GM12891 (cell line): ENCODE measurements around the gene MIA.
A peak's percentile ranks its signal among the peaks of the same experiment; 100 is the strongest.
"Not testable (repeated sequence)": the region's sequence is repeated elsewhere in the genome, so short reads cannot be mapped to it uniquely, and the experiment has no call there.

Experiments used
- DNase-seq: peaks from one replicate; pipeline ENCODE4 v3.0.0; 2011; ENCODE audit warnings: low spot score; ENCODE audit not compliant: insufficient read length
- FAIRE-seq: peaks from 2 replicates; lab custom pipeline; 2011; peaks lifted over from hg19 to GRCh38; lab: Jason Lieb, UNC
- PAX5 ChIP-seq: IDR thresholded peaks from 2 replicates; pipeline ENCODE4 v1.6.1; 2011; ENCODE audit warnings: low read length, moderate library complexity, mild to moderate bottlenecking; ENCODE audit not compliant: insufficient read depth, severe bottlenecking
- POLR2A ChIP-seq: IDR thresholded peaks from 2 replicates; pipeline ENCODE4 v1.6.1; 2011; ENCODE audit warnings: low read depth, low read length, control low read depth
- POLR2AphosphoS5 ChIP-seq: IDR thresholded peaks from 2 replicates; pipeline ENCODE4 v1.6.1; 2011; ENCODE audit warnings: low read depth, low read length, control low read depth
- POU2F2 ChIP-seq: IDR thresholded peaks from 2 replicates; pipeline ENCODE4 v1.6.1; 2011; ENCODE audit warnings: low read depth, mild to moderate bottlenecking, control low read depth, low read length, moderate library complexity
- SPI1 ChIP-seq: IDR thresholded peaks from 2 replicates; pipeline ENCODE4 v1.6.1; 2011; ENCODE audit warnings: low read depth, low read length, control low read depth
- TAF1 ChIP-seq: IDR thresholded peaks from 2 replicates; pipeline ENCODE4 v1.6.1; 2011; ENCODE audit warnings: low read depth, low read length, control low read depth

The MIA gene

GRCh38 chr19:40762754-40763470 is 12.4 kb upstream of the MIA start:
- no peak for FAIRE-seq
- TF ChIP-seq PAX5 (no peak), SPI1 (no peak)

GRCh38 chr19:40763526-40763925 is 11.8 kb upstream of the MIA start:
- DNase-seq, result no peak
- FAIRE-seq, result no peak
- no peak for TF ChIP-seq TAF1
- no peak for TF ChIP-seq POU2F2
- TF ChIP-seq POLR2A, result no peak
- TF ChIP-seq POLR2AphosphoS5, result no peak
- no peak for TF ChIP-seq SPI1
- TF ChIP-seq PAX5, result no peak

More at GRCh38 chr19:40762754-40763470, 12.4 kb upstream of the MIA start:
- DNase-seq, result no peak

- FAIRE-seq (no peak), DNase-seq (no peak)
- no peak for TF ChIP-seq SPI1
- TF ChIP-seq PAX5, result no peak
- TF ChIP-seq TAF1, result no peak
- TF ChIP-seq POU2F2, result no peak
Measured at GRCh38 chr19:40763963-40764362, 11.4 kb upstream of the MIA start.

- not testable (repeated sequence) for DNase-seq, FAIRE-seq
Measured at GRCh38 chr19:40766385-40766784, 8.9 kb upstream of the MIA start.

GRCh38 chr19:40768869-40769268 is 6.5 kb upstream of the MIA start:
- TF ChIP-seq POU2F2, result no peak
- TF ChIP-seq SPI1, result no peak
- no peak for TF ChIP-seq TAF1
- TF ChIP-seq POLR2AphosphoS5, result no peak
- no peak for TF ChIP-seq PAX5
- DNase-seq (no peak), FAIRE-seq (no peak)

GRCh38 chr19:40771101-40771862 is 4.0 kb upstream of the MIA start:
- not testable (repeated sequence) for FAIRE-seq, DNase-seq

GRCh38 chr19:40775632-40776022 is 306 bp downstream of the MIA start:
- FAIRE-seq, result no peak

GRCh38 chr19:40776364-40776763 is 1.0 kb downstream of the MIA start:
- DNase-seq, result no peak
- FAIRE-seq, result no peak
- TF ChIP-seq SPI1, result no peak
- no peak for TF ChIP-seq POLR2A
- no peak for TF ChIP-seq TAF1
- no peak for TF ChIP-seq POLR2AphosphoS5
- no peak for TF ChIP-seq PAX5
- no peak for TF ChIP-seq POU2F2

More at GRCh38 chr19:40775632-40776022, 306 bp downstream of the MIA start:
- DNase-seq, result no peak
- no peak for TF ChIP-seq TAF1
- no peak for TF ChIP-seq PAX5
- no peak for TF ChIP-seq POLR2A

- TF ChIP-seq PAX5 (peak; percentile 55), POU2F2 (peak; percentile 99), POLR2A (no peak), SPI1 (peak; percentile 62)
- peak; percentile 59 for DNase-seq
- FAIRE-seq, result no peak
Measured at GRCh38 chr19:40776932-40777644, 1.8 kb downstream of the MIA start.

- FAIRE-seq (no peak), DNase-seq (no peak)
- peak; percentile 42; the same call in 1 of the 2 replicates for TF ChIP-seq TAF1
- TF ChIP-seq POU2F2, result no peak; the same call in 1 of the 2 replicates
- no peak for TF ChIP-seq PAX5
- no peak for TF ChIP-seq SPI1
- peak; percentile 87; the same call in 1 of the 2 replicates for TF ChIP-seq POLR2AphosphoS5
- peak; percentile 88; the same call in 1 of the 2 replicates for TF ChIP-seq POLR2A
Measured at GRCh38 chr19:40777645-40777936, 2.3 kb downstream of the MIA start.
